DMS 273 treated with DMSO at 0.1 percent for 48 hours (cell line): Measurements from ENCODE around the gene EXOC1L.

Experiments
- DNase-seq: peaks from one replicate; lab custom pipeline; 2025; lab: John Stamatoyannopoulos, UW

EXOC1L gene, protein sequence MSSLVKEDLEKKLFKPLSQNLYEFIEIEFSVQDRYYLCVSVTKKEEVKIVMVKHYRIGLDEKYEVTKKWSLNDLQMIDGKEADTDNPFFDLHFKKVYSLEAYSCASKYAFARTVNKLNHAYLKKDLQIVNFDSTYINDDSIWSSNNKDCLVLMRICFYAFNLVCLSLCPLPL

DNA sequence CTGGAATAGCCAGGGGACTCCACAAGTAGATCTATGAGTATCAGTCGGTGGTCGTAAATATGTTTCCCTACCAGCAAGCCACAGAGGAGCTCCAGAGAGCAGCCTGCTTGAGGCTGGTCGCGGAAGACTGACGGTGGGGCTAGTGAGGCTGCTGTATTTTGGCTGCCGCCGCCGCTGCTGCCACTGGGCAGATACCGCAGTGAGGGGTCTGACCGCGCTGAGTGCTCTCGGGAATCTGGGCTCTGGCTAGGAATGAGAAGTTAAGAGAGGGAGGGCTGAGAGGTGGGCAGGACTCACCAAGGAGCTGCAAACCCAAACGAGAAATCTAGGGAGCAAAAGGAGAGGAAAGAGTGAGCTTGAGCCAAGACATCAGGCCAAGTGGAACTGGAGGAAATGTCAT is at the start of gene EXOC1L:
Gene EXOC1L, plus strand, starts transcription at position 157 of the 400 bp plus-strand sequence. Its CDS starts 237 bp downstream, at position 394.
- DNase-seq = no peak

DNA sequence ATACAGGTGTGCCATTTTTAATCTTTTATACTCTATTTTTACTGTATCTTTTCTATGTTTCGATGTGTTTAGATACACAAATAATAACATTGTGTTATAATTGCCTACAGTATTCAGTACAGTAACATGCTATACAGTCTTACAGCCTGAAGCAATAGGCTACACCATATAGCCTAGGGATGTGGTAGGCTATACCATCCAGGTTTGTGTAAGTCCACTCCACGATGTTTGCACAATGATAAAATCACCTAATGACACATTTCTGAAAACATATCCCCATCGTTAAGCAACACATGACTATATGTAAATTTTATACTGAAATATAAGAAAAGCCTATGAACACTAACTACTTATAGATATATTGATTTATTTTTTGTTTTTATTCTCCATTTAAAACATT is 48.9 kb upstream of the EXOC1L start:
- DNase-seq = no peak

DNA sequence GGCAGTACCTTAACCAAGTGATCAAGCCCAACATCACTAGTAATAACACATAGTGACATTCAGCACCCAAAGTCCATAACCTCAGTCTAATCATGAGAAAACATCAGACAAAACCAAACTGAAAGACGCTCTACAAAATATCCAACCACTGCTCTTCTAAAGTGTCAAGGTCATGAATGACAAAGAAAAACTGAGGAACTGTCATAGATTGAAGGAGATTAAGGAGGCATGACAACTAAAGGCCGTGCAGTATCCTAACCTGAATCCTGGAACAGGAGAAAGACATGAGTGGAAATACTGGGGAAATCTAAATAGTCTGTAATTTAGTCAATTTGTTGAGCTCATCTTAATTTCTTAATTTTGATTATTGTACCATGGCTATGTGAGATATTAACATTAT is 38.2 kb upstream of the EXOC1L start:
- DNase-seq = no peak

DNA sequence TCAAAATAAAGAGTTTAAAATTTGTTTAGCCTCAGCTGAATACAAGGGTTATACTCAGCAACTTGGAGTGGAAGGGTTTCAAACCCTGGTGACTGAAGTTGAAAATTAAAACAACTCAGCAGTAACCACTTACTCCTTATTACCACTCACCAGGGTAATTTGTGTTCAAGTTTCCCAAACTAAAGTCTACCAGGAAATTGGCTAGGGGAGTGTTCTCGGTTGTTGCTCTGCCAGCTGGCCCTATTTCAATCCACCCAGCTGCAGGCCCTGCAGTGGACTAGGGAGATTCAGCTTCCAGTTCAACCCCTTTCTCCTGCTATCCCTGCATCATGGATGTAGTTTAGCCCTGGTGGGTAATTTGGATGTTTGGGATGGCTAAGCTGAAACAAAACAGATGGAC is 37.8 kb upstream of the EXOC1L start:
- no peak for DNase-seq

DNA sequence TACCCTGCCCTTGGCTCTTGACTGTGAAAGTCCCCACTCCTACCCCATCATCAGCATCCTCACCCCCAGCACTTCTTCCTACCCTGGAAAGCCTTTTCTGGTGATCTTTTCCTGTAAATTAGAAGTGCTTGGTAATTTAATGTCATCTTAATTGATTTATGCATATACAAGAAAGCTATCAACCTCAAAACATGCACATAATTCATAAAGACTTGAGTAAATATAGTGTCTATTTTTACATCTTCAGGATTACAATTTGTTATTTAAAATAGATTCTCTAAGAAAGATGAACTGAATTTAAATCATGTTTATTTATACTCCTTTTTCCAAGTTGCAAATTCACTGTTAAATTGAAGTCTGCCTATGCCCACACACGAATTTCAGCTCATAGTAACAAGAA is 36.0 kb upstream of the EXOC1L start:
- DNase-seq = no peak

DNA sequence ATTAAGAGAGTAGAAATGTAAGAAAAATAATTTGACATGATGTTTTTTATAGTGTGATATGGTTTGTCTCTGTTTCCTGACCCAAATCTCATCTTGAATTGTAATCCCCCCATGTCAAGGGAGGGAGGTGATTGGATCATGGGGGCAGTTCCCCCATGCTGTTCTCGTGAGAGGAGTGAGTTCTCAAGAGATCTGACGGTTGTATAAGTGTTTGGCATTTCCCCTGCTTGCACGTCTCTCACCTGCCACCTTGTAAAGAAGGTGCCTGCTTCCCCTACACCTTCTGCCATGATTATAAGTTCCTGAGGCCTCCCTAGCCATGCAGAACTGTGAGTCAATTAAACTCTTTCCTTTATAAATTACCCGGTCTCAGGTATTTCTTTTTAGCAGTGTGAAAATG is 34.8 kb upstream of the EXOC1L start:
- DNase-seq = no peak

DNA sequence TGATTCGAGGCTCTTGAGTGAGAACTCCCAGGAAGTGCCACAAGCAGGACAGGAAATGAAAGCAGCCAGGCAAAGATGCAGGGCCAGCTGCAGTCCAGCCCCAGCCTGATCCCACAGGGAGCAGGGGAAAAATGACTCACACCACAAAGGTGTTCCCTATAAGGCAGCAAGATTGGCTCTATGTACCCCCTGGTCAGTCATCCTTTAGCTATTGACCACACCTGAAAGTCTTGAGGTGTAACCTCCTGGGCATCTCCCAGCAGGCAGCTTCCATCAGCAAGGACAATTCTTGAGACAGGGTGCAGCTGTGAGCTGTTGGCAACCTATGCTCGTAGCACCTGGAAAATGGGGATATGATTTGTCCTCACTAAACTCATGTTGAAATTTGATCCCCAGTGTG is 27.9 kb upstream of the EXOC1L start:
- DNase-seq = no peak

DNA sequence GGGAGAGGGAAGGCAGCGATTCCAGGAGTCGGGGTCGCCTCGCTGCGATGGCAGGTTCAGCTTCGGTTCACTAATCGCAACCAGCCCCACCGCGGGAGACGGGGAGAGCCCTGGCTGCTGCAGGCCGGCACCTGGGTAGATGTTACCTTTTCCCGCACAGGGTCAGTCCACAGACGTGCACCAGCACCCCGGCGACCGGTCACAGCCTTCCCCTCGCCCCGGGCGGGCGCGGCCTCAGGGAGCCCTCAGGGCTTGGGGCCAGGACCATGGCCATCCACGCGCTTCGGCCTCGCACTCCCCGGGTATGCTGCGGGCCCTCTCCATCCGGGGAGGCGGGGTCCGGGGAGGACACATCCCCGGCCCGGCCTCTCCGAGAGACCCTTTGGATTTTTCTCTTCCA is 26.1 kb upstream of the EXOC1L start:
- DNase-seq = no peak

DNA sequence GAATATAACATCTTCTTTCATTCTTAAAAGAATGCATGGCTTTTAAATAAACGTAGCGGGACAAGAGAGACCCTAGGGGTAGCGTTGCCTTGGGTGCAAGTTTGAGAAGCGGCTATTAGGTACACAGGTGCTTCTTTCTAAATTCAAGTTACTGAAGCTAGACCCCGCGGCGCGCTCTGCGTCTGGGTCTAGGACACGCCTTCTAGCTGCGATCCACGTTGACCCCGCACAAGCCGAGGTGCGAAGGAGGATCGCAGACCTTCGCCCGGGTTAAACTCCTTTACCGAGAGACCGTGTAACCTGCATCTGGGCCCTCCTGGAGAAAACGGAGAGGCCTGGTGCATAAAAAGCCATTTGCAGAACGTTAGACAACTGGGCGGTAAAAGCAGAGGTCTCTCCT is 25.5 kb upstream of the EXOC1L start:
- no peak for DNase-seq

DNA sequence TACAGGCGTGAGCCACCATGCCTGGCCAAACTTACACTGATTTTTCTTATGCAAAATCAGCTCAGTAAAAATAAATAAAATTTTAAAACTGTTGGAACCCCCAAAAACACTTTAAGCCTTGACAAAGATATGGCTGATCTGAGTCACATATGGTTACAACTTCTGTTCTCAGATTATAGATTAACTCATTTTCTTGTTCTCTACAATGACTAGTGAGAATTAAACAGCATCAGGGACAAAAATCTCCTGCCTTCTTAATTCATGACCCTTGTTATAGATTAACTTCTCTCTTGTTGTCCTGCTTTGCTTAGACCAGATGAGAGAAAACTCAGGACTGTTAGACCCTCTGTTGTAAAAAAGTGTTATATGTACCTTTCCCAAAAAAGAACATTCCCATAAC is 24.2 kb upstream of the EXOC1L start:
- no peak for DNase-seq

DNA sequence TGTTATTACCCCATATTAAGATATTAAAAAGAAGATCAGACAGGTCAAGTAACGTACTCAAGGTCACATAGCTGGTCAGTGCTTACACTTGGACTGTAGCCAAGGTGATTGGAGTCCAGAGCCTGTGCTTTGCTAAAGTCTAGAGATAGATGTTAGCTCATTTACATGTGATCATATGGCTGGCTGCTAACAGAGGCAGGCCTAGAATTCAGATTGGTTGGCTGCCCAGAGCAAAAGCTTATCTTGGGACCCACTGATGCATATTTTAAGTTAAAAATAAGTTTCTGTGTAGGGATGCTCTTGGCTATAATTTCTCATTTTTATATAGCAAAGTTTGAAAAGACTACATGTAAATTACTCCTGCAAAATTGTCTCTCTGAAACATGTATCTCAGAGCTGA is 18.1 kb upstream of the EXOC1L start:
- DNase-seq = no peak

DNA sequence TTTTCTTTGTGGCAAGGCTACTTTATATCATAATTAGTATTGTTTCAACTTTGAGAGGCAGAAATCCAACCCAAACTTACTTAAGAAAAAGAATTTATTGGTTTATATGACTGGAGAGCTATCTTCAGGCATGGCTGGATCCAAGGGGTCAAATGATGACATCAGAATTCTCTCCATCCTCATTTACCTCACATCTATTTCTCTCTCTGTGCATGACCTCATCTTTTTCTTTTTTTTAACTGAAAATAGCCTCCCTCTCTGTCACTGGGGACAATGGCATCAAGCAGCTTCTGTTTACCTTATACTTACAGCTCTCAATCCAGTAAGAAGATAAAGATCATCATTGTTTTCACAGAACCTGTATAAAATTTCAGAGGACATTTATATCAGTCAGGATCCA is 12.0 kb upstream of the EXOC1L start:
- no peak for DNase-seq

DNA sequence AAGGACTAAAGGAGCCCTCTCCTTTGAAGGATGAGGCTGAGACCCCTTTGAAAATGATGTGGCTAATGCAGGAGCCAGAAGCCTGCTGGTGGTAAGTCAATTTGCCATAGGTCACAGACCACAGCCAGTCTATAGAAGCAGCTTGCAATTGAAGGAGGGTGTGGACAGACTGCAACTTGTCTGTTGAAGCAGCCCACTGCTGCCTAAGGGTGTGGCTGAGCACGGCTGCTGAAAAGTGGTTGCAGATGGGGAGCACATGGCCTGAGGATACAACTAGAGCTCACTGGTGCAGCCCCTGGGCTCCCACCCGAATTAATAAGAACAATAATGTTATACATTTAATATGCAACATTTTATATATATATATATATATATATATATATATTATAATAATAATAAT is 11.4 kb upstream of the EXOC1L start:
- DNase-seq = peak; percentile 47

DNA sequence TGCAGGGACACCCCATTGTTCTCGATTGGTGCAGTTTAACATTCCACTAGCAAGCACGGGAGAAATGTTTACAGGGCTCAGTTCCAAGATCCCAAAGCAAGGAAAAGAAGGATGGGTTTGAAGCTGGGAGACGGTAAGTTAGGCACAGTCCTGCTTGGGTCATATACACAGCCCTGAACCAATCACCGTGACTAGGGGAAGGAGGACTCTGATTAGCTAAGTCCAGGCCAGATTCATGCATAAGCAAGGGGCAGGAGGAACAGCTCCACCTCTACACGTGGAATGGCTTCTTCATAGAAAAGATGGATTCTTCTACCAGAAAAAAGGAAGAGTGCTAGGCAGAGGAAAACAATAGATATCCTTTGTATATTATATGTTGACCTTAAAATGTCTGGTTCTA is 11.0 kb upstream of the EXOC1L start:
- DNase-seq = peak; percentile 21

DNA sequence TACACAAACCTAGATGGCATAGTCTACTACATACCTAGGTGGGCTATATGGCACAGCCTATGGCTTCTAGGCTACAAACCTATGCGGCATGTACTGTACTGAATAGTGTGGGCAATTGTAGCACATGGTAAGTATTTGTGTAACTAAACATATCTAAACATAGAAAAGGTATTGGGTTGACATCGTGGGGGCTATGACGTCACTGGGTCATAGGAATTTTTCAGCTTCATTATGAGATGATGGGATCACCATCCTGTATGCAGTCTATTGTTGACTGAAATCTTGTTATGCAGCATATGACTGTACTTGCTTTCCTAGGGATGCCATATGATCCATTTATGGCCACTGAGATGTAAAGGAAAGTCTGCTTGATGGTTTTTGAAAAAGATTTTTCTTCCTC is 1.9 kb upstream of the EXOC1L start:
- no peak for DNase-seq

DNA sequence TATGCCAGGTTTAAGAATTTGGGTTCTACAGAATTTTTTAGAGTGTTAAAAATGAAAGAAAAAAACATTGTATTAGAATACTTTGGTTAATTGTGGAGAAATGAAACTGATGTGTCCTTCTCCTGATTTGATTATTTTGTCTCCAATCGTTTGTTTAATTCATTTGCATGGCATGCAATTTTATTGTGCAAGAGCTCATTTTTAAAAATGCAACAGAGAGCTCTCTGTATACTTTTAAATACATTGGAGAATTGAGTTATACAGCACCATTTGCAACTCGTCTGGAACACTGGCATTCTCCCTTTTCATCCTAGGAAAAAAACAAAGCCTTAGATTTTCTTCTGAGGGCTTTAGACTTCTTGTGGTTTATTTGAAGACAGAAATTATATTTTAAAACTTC is 689 bp downstream of the EXOC1L start:
- no peak for DNase-seq

DNA sequence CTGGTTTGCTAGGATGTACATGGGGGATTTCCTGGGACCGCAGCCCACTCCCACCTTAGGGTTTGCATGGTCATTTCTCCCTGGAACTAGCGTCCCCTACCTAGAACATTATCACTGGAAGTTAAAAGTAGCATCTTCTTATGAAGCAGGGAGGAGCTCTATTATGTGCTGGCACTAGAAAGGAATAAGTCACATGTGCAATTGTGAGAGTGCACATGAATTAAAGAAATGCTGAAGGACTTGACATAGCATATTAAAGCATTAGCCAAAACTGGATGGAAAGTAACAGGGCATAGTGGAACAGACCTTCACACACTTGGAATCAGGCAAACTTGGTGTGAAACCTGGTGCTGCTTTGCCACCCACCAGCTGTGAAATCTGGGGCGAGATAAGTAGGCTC is 2.7 kb downstream of the EXOC1L start:
- DNase-seq = no peak

DNA sequence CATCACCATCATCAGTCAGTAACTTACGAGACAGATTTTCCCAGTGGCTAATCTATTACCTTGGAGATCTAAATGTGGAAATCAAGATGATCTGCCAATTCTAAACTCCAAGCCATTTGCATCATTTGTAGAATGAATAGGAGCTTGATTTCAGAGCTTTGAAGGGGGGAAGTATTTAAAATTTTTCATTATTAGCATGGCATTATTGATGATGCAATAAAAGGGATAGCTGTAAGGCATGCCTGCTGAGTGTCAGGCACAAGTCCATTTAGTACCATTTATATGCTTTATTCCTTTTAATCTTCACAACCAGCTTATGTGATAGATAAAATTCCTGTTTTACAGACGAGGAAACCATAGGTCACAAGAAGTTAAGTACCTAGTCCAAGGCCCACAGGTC is 5.3 kb downstream of the EXOC1L start:
- DNase-seq = no peak

DNA sequence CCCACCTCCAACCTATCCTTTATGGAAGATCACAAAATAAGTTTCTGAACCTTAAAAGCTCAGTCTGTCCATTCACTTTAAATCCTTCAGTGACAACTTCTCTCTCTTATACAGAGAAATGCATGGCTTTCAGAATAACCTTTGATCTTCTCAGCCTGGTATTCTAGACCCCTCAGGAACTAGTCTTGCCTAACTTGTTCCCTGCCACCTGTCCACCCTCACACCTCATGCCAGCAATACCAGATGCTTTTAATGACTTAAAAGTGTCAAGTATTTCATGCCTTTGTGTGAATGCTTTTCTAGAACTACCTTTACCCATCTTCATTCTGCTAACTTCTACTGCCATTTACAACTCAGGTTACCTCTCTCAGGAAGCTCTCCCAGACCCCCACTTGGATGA is 7.4 kb downstream of the EXOC1L start:
- no peak for DNase-seq

DNA sequence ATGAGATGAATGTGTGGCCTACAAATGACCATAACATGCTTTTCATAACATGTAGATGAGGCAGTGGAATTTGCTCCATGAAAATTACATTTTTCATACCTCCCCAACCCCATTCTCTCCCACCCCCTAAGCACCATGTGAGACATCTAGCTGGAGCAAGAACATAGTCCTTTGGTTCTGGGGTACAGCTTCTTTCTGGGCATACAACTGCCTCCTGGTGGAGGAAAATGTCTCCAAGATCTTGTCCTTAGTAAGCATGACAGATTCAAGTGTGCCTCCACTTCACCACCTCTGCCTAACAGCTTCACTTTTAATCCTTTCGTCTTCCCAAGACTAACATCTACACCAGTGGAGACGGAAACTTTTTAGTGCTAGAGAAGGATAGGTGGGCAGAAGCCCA is 8.0 kb downstream of the EXOC1L start:
- DNase-seq = no peak

DNA sequence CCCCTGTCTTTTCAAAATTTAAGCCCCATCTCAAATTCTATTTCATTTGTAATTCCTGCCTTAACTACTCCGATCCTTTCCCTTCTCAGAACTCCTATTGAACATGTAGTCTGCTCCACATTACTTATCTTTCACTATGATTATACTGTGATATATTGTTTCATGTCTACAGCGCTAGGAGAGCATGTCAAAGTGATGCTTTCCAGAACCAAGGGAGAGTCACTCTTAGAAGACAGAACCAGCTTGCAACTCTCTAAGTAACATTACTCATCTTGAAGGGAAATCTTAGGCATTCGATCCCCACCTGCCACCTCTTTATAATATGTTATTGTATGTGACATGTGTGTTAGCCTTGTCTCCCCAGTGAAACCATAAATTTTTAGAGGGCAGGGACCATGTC is 10.5 kb downstream of the EXOC1L start:
- DNase-seq = no peak

DNA sequence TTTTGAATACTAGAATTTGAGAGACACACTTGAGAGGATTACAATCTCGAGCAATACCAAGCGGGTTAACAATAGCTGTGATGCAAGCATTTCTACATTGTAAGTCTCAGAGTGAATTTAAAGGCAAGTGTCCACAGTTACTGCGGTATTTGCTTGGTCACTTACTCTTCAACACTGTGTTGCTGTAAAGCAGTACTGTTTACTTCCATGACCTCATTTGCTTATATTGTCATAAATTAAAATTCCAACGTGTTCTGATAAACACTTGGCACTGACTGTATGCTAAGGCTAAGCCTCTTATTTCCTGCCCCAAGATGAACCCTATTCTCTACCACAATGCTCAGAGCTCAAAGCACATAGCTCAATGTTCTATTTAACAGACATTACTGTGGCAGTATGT is 11.1 kb downstream of the EXOC1L start:
- DNase-seq = no peak

DNA sequence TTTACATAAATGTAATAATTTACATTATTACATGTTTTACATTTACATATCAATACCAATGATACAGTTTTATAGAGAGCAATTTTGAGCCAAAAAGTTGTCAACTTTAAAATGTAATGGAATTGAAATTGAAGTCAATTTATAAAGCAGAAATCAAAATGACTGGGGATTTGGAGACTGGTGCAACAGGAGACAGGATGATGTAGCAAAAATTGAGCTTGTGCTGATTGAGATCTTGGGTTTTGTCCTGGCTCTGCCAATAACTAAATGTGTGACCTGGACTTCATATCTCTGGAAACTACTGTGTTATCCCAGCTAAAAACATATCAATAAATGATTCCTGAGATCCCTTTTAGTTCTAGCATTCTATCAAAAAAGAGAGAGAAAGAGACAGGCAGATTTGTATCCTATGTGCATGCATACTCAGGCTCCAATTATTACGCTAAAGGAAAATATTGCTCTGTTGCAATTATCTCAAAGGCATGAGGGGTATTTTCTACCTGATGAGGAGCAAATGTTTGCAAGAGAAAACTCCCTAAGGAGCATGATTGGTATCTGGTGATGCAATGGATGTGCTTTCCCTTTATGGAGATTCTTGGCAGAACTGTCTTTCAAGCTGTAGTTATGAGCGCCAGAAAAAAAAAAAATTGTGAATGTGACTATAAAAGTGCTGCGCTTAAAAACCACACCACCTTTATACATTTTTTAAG is 14.7 kb downstream of the EXOC1L start:
- no peak for DNase-seq

DNA sequence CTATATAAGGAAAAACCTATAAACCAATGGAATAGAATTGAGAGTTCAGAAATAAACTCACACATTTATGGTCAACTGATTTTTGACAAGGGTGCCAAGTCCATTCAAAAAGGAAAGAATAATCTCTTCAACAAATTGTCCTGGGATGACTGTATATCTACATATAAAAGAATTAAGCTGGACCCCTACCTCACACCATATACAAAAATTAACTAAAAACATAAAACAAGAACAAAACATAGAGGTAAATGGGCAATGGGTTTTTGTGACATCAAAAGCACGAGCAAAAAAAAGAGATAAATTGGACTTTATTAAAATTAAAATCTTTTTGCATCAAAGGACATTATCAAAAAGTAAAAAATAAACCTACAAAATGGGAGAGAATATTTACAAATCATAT is 18.3 kb downstream of the EXOC1L start:
- DNase-seq = no peak
